ENCODE measurements around the gene SLCO3A1. TPM values are rescaled to one million over a fixed set of nuclear protein-coding genes. Genes with fewer than 3 reads are reported as not detected.

SLCO3A1 gene
- total RNA-seq, 1 donor, result 8.6 TPM

DNA sequence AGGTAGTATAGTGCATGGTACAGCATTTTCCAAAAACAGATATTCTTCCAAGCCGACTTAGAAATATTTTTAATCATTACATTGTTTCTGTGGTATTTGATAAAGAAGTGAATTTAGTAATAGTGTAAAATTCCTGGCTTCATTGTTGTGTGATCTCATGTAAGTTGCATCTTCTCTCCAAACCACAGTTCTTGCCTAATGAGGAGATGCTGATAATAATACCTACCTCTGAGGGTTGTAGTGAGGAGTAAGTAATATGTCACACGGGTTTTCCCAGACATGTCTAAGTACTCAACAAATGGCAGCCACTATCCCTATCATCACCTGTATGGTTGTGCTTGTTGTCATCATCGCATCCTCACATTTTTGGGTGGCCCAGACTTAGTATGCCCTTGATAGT is 167.3 kb downstream of the SLCO3A1 start:
- no peak for DNase-seq (ENCODE audit: low read depth)
- no peak overlapping the region for H3K4me3 ChIP-seq (ENCODE audit: low read depth, low read length)
- TF ChIP-seq, protein P1, sequence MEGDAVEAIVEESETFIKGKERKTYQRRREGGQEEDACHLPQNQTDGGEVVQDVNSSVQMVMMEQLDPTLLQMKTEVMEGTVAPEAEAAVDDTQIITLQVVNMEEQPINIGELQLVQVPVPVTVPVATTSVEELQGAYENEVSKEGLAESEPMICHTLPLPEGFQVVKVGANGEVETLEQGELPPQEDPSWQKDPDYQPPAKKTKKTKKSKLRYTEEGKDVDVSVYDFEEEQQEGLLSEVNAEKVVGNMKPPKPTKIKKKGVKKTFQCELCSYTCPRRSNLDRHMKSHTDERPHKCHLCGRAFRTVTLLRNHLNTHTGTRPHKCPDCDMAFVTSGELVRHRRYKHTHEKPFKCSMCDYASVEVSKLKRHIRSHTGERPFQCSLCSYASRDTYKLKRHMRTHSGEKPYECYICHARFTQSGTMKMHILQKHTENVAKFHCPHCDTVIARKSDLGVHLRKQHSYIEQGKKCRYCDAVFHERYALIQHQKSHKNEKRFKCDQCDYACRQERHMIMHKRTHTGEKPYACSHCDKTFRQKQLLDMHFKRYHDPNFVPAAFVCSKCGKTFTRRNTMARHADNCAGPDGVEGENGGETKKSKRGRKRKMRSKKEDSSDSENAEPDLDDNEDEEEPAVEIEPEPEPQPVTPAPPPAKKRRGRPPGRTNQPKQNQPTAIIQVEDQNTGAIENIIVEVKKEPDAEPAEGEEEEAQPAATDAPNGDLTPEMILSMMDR (IDR thresholded peaks at IDR 0.05; ENCODE audit: insufficient read depth, low read depth, low read length), result no peak

DNA sequence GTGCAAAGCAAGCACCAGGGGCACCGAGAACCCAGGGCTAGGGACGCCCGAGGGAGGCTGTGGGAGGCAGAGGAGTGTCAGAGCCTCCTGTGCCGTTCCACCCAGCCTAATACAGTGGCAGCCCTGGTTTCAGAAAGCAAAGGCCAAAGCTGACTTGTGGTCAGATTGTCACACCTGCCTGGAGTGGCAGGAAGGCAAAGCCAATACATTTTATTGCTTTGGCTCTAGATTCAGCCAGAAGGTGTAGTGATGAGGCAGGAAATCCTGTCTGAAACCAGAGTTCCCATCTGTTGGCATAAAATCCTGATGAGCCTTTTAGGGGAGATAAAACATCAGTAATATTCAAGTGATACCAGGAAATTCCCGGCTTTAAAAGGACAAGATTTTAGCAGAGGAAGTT is 168.3 kb downstream of the SLCO3A1 start:
- TF ChIP-seq, protein P1 (IDR thresholded peaks at IDR 0.05; ENCODE audit: insufficient read depth, low read depth, low read length), result no peak
- DNase-seq (ENCODE audit: low read depth), result no peak
- no peak overlapping the region for H3K4me3 ChIP-seq (ENCODE audit: low read depth, low read length)

DNA sequence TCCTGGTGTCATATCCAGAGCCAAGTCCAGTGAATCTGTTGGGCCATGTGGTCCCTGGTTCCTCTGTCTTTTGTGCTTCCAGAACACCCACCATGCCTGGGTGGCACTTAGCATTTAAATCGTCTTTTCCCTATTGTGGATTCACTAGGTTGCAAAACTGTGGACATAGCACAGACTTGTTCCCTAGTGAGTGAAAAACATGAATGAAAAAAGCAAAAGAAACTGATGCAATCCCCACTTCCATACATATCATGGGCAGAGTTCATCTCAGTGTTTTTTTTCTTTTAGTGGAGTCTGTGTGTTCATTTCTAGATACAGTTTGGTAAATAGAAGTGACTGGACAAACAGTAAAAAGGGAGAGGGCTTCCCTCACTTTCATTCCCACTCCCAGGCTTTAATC is 170.5 kb downstream of the SLCO3A1 start:
- peak; percentile 4 for DNase-seq (ENCODE audit: low read depth)
- TF ChIP-seq, protein P1 (IDR thresholded peaks at IDR 0.05; ENCODE audit: insufficient read depth, low read depth, low read length), result no peak
- no peak overlapping the region for H3K4me3 ChIP-seq (ENCODE audit: low read depth, low read length)

DNA sequence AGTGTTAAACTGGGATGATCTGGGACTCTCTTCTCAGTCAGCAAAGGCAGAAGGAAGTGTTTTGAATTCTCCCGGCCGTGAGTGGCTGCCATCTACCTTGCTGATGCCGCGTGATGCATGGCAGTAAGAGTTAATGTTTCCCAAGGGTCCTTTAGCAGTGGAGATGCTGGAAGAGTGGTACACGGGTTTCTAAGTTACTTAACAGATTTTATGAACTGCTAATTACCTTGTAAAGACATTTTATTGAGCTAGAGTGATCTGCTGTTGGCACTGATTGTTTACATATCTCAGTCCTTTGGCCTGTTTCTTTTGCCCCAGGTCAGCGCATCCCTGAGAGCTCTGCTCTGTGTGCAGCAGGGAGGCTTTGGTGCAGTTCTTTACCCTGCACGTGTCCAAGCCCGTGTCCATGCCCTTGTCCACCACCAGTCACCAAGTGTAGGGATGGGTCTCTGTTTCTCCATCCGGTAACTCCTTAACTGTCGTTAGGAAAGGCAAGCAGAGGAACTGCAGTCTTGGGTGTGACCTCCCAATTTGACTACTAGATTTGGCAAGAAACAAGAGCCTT is 172.3 kb downstream of the SLCO3A1 start:
- TF ChIP-seq, protein P1 (IDR thresholded peaks at IDR 0.05; ENCODE audit: insufficient read depth, low read depth, low read length), result no peak
- no peak for DNase-seq (ENCODE audit: low read depth)
- no peak overlapping the region for H3K4me3 ChIP-seq (ENCODE audit: low read depth, low read length)

DNA sequence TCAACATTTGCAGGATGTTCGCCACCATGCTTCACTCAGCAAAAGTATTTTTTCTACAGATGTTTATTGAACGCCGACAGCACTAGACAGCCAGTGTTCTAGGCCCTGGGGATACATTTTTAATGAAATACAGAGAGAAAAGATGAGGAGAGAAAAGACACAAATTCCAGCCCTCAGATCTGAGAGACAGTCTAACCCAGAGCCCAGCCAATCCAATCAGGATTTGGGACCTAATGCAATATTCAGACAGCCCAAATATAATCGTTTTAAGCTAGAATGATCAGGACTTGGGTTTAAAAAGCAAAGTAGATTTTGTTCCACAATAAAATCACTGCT is 174.8 kb downstream of the SLCO3A1 start:
- H3K4me3 ChIP-seq (ENCODE audit: low read depth, low read length), result no peak overlapping the region
- TF ChIP-seq, protein P1 (IDR thresholded peaks at IDR 0.05; ENCODE audit: insufficient read depth, low read depth, low read length), result no peak
- DNase-seq (ENCODE audit: low read depth), result no peak

DNA sequence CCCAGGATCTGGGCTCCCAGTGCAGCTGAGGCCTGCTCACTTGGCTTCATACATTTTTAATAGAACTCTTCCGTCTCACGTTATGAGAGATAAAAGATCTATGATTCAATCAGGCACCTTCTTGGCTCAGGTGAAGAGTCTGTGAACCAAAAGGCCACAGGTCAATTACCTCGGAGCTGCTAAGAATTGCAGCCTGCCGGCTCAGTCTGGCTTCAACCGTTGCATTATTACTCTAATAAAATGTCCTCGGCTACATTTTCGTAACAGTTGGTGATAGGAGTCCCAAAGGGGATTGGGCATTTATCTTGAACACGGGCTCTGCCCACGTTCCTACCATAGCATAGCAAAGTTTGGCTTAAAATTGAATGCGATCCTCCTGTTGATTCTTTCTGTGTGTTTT is 176.3 kb downstream of the SLCO3A1 start:
- H3K4me3 ChIP-seq (ENCODE audit: low read depth, low read length), result no peak overlapping the region
- TF ChIP-seq, protein P1 (IDR thresholded peaks at IDR 0.05; ENCODE audit: insufficient read depth, low read depth, low read length), result no peak

DNA sequence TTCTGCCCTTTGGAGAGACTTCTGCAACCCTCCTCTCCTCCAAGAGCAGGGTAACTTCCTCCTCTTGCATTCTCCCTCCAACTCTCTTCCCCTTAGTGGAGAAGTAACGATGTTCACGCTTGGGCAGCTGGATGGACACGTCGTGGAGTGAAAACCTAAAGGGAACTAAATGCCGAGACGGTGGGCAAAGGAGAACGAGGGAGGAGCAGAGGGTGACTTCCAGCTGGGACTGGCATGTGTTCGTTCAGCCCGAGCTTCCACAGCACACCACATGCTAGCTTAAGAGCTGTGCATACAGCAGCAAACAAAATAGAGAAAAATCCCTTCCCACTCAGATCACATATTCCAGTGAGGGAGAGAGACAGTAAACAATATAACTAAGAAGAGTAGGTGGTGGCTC is 179.8 kb downstream of the SLCO3A1 start:
- TF ChIP-seq, protein P1 (IDR thresholded peaks at IDR 0.05; ENCODE audit: insufficient read depth, low read depth, low read length), result no peak
- H3K4me3 ChIP-seq (ENCODE audit: low read depth, low read length), result no peak overlapping the region
- no peak for DNase-seq (ENCODE audit: low read depth)

More for the DNA sequence above, 176.3 kb downstream of the SLCO3A1 start:
- no peak for DNase-seq (ENCODE audit: low read depth)

Data from fibroblast of villous mesenchyme (primary cell).